Mucosa of descending colon (tissue), 3 donors: Measurements from ENCODE around the gene OSBPL10. TPM values are rescaled to one million over a fixed set of nuclear protein-coding genes. Genes with fewer than 3 reads are reported as not detected.

Source experiments
- ATAC-seq: fragments of 200-7000 bp; cut with Tn5 transposase; one replicate; pipeline ENCODE4 v1.9.1; 2020; ENCODE audit warnings: mild to moderate bottlenecking, moderate library complexity
- DNase-seq, 3 donors: peaks; one replicate each; pipeline ENCODE4 v3.0.0-alpha.2; 2020
- H3K36me3 ChIP-seq: fragments of 200-600 bp; one replicate; pipeline ENCODE4 v1.8.0; 2021; ENCODE audit warnings: low read depth, mild to moderate bottlenecking
- H3K4me1 ChIP-seq: fragments of 200-600 bp; one replicate; pipeline ENCODE4 v1.8.0; 2021; ENCODE audit warnings: low read depth, mild to moderate bottlenecking
- H3K4me3 ChIP-seq: fragments of 200-600 bp; one replicate; pipeline ENCODE4 v1.8.0; 2021; ENCODE audit warnings: mild to moderate bottlenecking
- H3K9me3 ChIP-seq: fragments of 200-600 bp; one replicate; pipeline ENCODE4 v1.8.0; 2021; ENCODE audit warnings: mild to moderate bottlenecking
- CTCF ChIP-seq: fragments of 200-600 bp; IDR thresholded peaks from one replicate; pipeline ENCODE4 v1.8.0; 2022; ENCODE audit warnings: antibody characterized with exemption, mild to moderate bottlenecking
- intact Hi-C, 2 donors: fragments of 100-400 bp; cut with DNase I in 1 of 2; cut with micrococcal nuclease in 1 of 2; formaldehyde crosslinking; loops; one replicate each; pipeline versions ENCODE4 v1.11.0 to v1.11.1; 2022; cut with DNase I, micrococcal nuclease
- total RNA-seq, 3 donors: library from RNA; stranded (reverse); fragmentation: NEBNext Ultra II Directional in 2 of 3; extraction: Animal tissue kit (Norgen Biotek cat#: 25700) in 2 of 3; gene quantifications; one replicate each; pipeline versions ENCODE4 v1.2.1 to v1.2.4, GENCODE V29; 2021 to 2023
- donor health status: DM: no; HTN: no; CAD: no; lungs with moderate emphysema.
- donor health status: DM: no; HTN: no; CAD: no.
- donor health status: DM: no; HTN: yes; CAD: no.

OSBPL10 gene
- total RNA-seq, 3 donors from 2014 or later: 15.7 to 23.9 (median 16.6) TPM

- H3K4me1 ChIP-seq: no peaks in the 10 kb centered on the region
- H3K9me3 ChIP-seq: no peaks in the 10 kb centered on the region
- DNase-seq (no peak), ATAC-seq (no peak)
- H3K4me3 ChIP-seq: no peak overlapping the region
- no peak for TF ChIP-seq CTCF
- no peaks in the 10 kb centered on the region for H3K36me3 ChIP-seq
- intact Hi-C loops: no loop called here
Measured at GRCh38 chr3:31762097-31762764, 218.8 kb downstream of the OSBPL10 start.

GRCh38 chr3:31760654-31761053 lies 220.4 kb downstream of the OSBPL10 start:
- ATAC-seq: no peak
- no peaks in the 10 kb centered on the region for H3K36me3 ChIP-seq
- H3K9me3 ChIP-seq: no peaks in the 10 kb centered on the region
- no peak for TF ChIP-seq CTCF
- H3K4me1 ChIP-seq: no peaks in the 10 kb centered on the region
- no peak for DNase-seq
- H3K4me3 ChIP-seq: no peak overlapping the region
- intact Hi-C loops: no loop called here

GRCh38 chr3:31758322-31758965 lies 222.6 kb downstream of the OSBPL10 start:
- DNase-seq (no peak), ATAC-seq (no peak)
- TF ChIP-seq CTCF: no peak

GRCh38 chr3:31755926-31756658 lies 225.0 kb downstream of the OSBPL10 start:
- H3K4me3 ChIP-seq: no peak overlapping the region
- no peaks in the 10 kb centered on the region for H3K4me1 ChIP-seq
- ATAC-seq (peak; percentile 89), DNase-seq (peak in 1 of 3 donors; percentile 7)
- no peaks in the 10 kb centered on the region for H3K36me3 ChIP-seq
- TF ChIP-seq CTCF: no peak
- intact Hi-C loops: no loop called here
- H3K9me3 ChIP-seq: no peaks in the 10 kb centered on the region

More at GRCh38 chr3:31758322-31758965, 222.6 kb downstream of the OSBPL10 start:
- Histone ChIP-seq H3K36me3 (no peaks in the 10 kb centered on the region), H3K4me3 (no peak overlapping the region), H3K9me3 (no peaks in the 10 kb centered on the region), H3K4me1 (no peaks in the 10 kb centered on the region)
- intact Hi-C loops: no loop called here

- TF ChIP-seq CTCF: no peak
- Histone ChIP-seq H3K4me3 (no peak overlapping the region), H3K9me3 (no peaks in the 10 kb centered on the region), H3K36me3 (no peaks in the 10 kb centered on the region), H3K4me1 (no peaks in the 10 kb centered on the region)
- intact Hi-C loops: no loop called here
- DNase-seq (no peak), ATAC-seq (no peak)
Measured at GRCh38 chr3:31754575-31755278, 226.3 kb downstream of the OSBPL10 start.
